ENCODE results near the gene SMAD6. TPM values are rescaled to one million over a fixed set of nuclear protein-coding genes. Genes with fewer than 3 reads are reported as not detected.

Gene SMAD6
- total RNA-seq, 3 donors from 2014 or later (not counting 1 experiment from before 2014, with no cell fraction given) = 0.07 to 0.38 (median 0.09) TPM

DNA sequence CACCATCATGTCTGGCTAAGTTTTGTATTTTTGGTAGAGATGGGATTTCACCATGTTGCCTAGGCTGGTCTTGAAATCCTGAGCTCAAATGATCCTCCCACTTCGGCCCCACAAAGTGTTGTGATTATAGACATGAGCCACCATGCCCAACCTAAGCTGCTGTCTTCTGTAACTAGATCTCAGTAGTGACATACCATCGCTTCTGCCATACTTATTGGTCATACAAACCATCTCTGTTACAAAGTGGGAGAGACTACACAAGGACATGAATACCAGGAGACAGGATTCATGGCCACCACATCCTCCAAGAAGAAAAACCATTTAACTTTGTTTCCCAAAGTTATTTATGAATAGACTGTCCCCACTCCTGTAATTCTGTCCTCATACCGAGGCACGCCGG lies 81.3 kb downstream of the SMAD6 start:
- no peaks in the 10 kb centered on the region for H3K36me3 ChIP-seq (ENCODE audit: control insufficient read depth, insufficient read depth, low read length)
- H3K4me3 Mint-ChIP-seq = no peak overlapping the region
- intact Hi-C loops (cut with micrococcal nuclease) = no loop called here
- no peak for DNase-seq
- H3K4me1 Mint-ChIP-seq = no peaks in the 10 kb centered on the region
- ATAC-seq = no peak
- H3K27me3 ChIP-seq (ENCODE audit: control insufficient read depth, insufficient read depth, low read length) = no peaks in the 10 kb centered on the region
- H3K27ac Mint-ChIP-seq = no peak overlapping the region
- H3K27ac ChIP-seq (ENCODE audit: low read length) = no peak overlapping the region
- H3K4me1 ChIP-seq (ENCODE audit: control insufficient read depth, insufficient read depth, low read length) = no peaks in the 10 kb centered on the region
- no peaks in the 10 kb centered on the region for H3K36me3 Mint-ChIP-seq
- no peaks in the 10 kb centered on the region for H3K9me3 Mint-ChIP-seq
- TF ChIP-seq, protein P1, sequence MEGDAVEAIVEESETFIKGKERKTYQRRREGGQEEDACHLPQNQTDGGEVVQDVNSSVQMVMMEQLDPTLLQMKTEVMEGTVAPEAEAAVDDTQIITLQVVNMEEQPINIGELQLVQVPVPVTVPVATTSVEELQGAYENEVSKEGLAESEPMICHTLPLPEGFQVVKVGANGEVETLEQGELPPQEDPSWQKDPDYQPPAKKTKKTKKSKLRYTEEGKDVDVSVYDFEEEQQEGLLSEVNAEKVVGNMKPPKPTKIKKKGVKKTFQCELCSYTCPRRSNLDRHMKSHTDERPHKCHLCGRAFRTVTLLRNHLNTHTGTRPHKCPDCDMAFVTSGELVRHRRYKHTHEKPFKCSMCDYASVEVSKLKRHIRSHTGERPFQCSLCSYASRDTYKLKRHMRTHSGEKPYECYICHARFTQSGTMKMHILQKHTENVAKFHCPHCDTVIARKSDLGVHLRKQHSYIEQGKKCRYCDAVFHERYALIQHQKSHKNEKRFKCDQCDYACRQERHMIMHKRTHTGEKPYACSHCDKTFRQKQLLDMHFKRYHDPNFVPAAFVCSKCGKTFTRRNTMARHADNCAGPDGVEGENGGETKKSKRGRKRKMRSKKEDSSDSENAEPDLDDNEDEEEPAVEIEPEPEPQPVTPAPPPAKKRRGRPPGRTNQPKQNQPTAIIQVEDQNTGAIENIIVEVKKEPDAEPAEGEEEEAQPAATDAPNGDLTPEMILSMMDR (IDR thresholded peaks at IDR 0.05) = no peak
- no peak overlapping the region for H3K4me3 ChIP-seq (ENCODE audit: low read length)
- WGBS (ENCODE audit: insufficient coverage) = 86% methylated on average over 5 of the region's 5 CpGs
- no peaks in the 10 kb centered on the region for H3K9me3 ChIP-seq (ENCODE audit: control insufficient read depth, insufficient read depth, low read length)
- H3K27me3 Mint-ChIP-seq (ENCODE audit: low read depth in 2 of 2) = peaks cover 0 to 3% of the 10 kb centered on the region in 2 donors

- H3K9me3 Mint-ChIP-seq = no peaks in the 10 kb centered on the region
- H3K27me3 Mint-ChIP-seq (ENCODE audit: low read depth in 2 of 2) = peaks cover 0 to 3% of the 10 kb centered on the region in 2 donors
- H3K27me3 ChIP-seq (ENCODE audit: control insufficient read depth, insufficient read depth, low read length) = no peaks in the 10 kb centered on the region
- H3K4me1 Mint-ChIP-seq = no peaks in the 10 kb centered on the region
- TF ChIP-seq, protein P1 (IDR thresholded peaks at IDR 0.05) = no peak
- ATAC-seq (no peak), DNase-seq (no peak)
- H3K4me3 ChIP-seq (ENCODE audit: low read length) = no peak overlapping the region
- intact Hi-C loops (cut with micrococcal nuclease) = no loop called here
- H3K36me3 Mint-ChIP-seq = no peaks in the 10 kb centered on the region
- no peak overlapping the region for H3K4me3 Mint-ChIP-seq
- no peak overlapping the region for H3K27ac Mint-ChIP-seq
- WGBS (ENCODE audit: insufficient coverage) = 87% methylated on average over 7 of the region's 7 CpGs
- H3K9me3 ChIP-seq (ENCODE audit: control insufficient read depth, insufficient read depth, low read length) = no peaks in the 10 kb centered on the region
- H3K27ac ChIP-seq (ENCODE audit: low read length) = no peak overlapping the region
- no peaks in the 10 kb centered on the region for H3K36me3 ChIP-seq (ENCODE audit: control insufficient read depth, insufficient read depth, low read length)
- no peaks in the 10 kb centered on the region for H3K4me1 ChIP-seq (ENCODE audit: control insufficient read depth, insufficient read depth, low read length)
Measured at GRCh38 chr15:66783725-66784124, 81.7 kb downstream of the SMAD6 start.

GRCh38 chr15:66784174-66784573 lies 82.1 kb downstream of the SMAD6 start:
- H3K27ac ChIP-seq (ENCODE audit: low read length) = no peak overlapping the region
- Mint-ChIP-seq H3K4me1 (no peaks in the 10 kb centered on the region), H3K36me3 (no peaks in the 10 kb centered on the region), H3K27me3 (ENCODE audit: low read depth in 2 of 2) (peaks cover 0 to 3% of the 10 kb centered on the region in 2 donors), H3K9me3 (no peaks in the 10 kb centered on the region), H3K27ac (no peak overlapping the region), H3K4me3 (no peak overlapping the region)
- no peak overlapping the region for H3K4me3 ChIP-seq (ENCODE audit: low read length)
- no peak for ATAC-seq
- H3K4me1 ChIP-seq (ENCODE audit: control insufficient read depth, insufficient read depth, low read length) = no peaks in the 10 kb centered on the region
- no peaks in the 10 kb centered on the region for H3K36me3 ChIP-seq (ENCODE audit: control insufficient read depth, insufficient read depth, low read length)
- DNase-seq = no peak
- WGBS (ENCODE audit: insufficient coverage) = 88% methylated on average over 4 of the region's 4 CpGs
- H3K9me3 ChIP-seq (ENCODE audit: control insufficient read depth, insufficient read depth, low read length) = no peaks in the 10 kb centered on the region
- TF ChIP-seq, protein P1 (IDR thresholded peaks at IDR 0.05) = no peak
- H3K27me3 ChIP-seq (ENCODE audit: control insufficient read depth, insufficient read depth, low read length) = no peaks in the 10 kb centered on the region
- intact Hi-C loops (cut with micrococcal nuclease) = no loop called here

DNA sequence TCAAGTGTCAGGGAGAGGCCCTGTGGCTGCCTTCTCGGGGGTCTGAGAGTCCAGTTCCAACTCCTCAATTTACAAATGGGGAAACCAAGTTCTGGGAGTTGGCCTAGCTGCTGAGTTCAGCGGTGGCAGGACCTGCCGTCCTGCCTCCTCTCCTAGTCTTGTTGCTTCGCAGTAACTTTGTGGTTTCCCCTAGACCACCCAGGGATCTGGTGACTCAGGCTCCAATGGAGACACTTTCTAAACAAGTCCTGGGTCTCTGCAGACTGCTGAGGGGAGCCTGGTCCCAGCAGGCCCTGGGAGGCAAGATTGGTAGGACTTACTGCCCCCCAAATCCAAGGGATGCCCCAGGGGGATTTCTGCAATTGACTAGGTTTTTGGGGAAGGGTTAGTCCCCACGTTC lies 83.6 kb downstream of the SMAD6 start:
- DNase-seq (no peak), ATAC-seq (no peak)
- Histone ChIP-seq H3K4me3 (ENCODE audit: low read length) (no peak overlapping the region), H3K36me3 (ENCODE audit: control insufficient read depth, insufficient read depth, low read length) (no peaks in the 10 kb centered on the region), H3K9me3 (ENCODE audit: control insufficient read depth, insufficient read depth, low read length) (no peaks in the 10 kb centered on the region), H3K27ac (ENCODE audit: low read length) (no peak overlapping the region), H3K4me1 (ENCODE audit: control insufficient read depth, insufficient read depth, low read length) (no peaks in the 10 kb centered on the region), H3K27me3 (ENCODE audit: control insufficient read depth, insufficient read depth, low read length) (no peaks in the 10 kb centered on the region)
- no peaks in the 10 kb centered on the region for H3K9me3 Mint-ChIP-seq
- intact Hi-C loops (cut with micrococcal nuclease) = no loop called here
- H3K36me3 Mint-ChIP-seq = no peaks in the 10 kb centered on the region
- 79% methylated on average over 4 of the region's 5 CpGs for WGBS (ENCODE audit: insufficient coverage)
- H3K4me1 Mint-ChIP-seq = no peaks in the 10 kb centered on the region
- TF ChIP-seq, protein P1 (IDR thresholded peaks at IDR 0.05) = no peak
- no peak overlapping the region for H3K27ac Mint-ChIP-seq
- no peak overlapping the region for H3K4me3 Mint-ChIP-seq
- peaks cover 0 to 3% of the 10 kb centered on the region in 2 donors for H3K27me3 Mint-ChIP-seq (ENCODE audit: low read depth in 2 of 2)

Measured in natural killer cell (primary cell).